DOHH2 (cell line): ENCODE measurements around the gene SKAP2.

Experiments used
- H3F3A ChIP-seq: fragments of 200-600 bp; sonication (generic), shearing (Covaris generic); 2 replicates; pipeline ENCODE4 v1.6.0; 2016; ENCODE audit warnings: antibody characterized with exemption, mild to moderate bottlenecking; ENCODE audit not compliant: control insufficient read depth, insufficient read depth
- H3K27ac ChIP-seq: fragments of 200-600 bp; sonication (generic); 2 replicates; pipeline ENCODE4 v1.5.1; 2014; ENCODE audit warnings: low read depth, mild to moderate bottlenecking, low read length, moderate library complexity
- H3K27me3 ChIP-seq: fragments of 200-600 bp; sonication (generic); 2 replicates; pipeline ENCODE4 v1.6.1; 2014; ENCODE audit warnings: mild to moderate bottlenecking, low read length, mixed read lengths; ENCODE audit not compliant: control insufficient read depth
- H3K36me3 ChIP-seq: fragments of 200-600 bp; sonication (generic); 2 replicates; pipeline ENCODE4 v1.6.1; 2014; ENCODE audit warnings: mild to moderate bottlenecking, low read length, moderate library complexity, mixed read lengths; ENCODE audit not compliant: control insufficient read depth
- H3K4me1 ChIP-seq: fragments of 200-600 bp; sonication (generic); 2 replicates; pipeline ENCODE4 v1.6.1; 2014; ENCODE audit warnings: mild to moderate bottlenecking, low read length, mixed read lengths; ENCODE audit not compliant: control insufficient read depth
- H3K4me2 ChIP-seq: fragments of 200-600 bp; sonication (generic); 2 replicates; pipeline ENCODE4 v1.6.0; 2014; ENCODE audit warnings: mild to moderate bottlenecking, low read length, moderate library complexity
- H3K4me3 ChIP-seq: fragments of 200-600 bp; sonication (generic); 2 replicates; pipeline ENCODE4 v1.5.1; 2014; ENCODE audit warnings: mild to moderate bottlenecking, low read length, mixed read lengths
- H3K79me2 ChIP-seq: fragments of 200-600 bp; sonication (generic); 2 replicates; pipeline ENCODE4 v1.6.1; 2014; ENCODE audit warnings: mild to moderate bottlenecking, low read length, mixed read lengths; ENCODE audit not compliant: control insufficient read depth
- H3K9me2 ChIP-seq: fragments of 200-600 bp; sonication (generic); replicated peaks from 2 replicates; pipeline ENCODE4 v1.6.1; 2014; ENCODE audit warnings: mild to moderate bottlenecking, low read length, mixed read lengths; ENCODE audit not compliant: control insufficient read depth
- H3K9me3 ChIP-seq: fragments of 200-600 bp; sonication (generic); 2 replicates; pipeline ENCODE4 v1.6.1; 2014; ENCODE audit warnings: antibody characterized with exemption, low read length, mixed read lengths; ENCODE audit not compliant: control insufficient read depth, insufficient read depth
- H4K20me1 ChIP-seq: fragments of 200-600 bp; sonication (generic); 2 replicates; pipeline ENCODE4 v1.6.0; 2014; ENCODE audit warnings: low read depth, mild to moderate bottlenecking, antibody characterized with exemption, low read length, moderate library complexity; ENCODE audit not compliant: control insufficient read depth, insufficient read depth
- EZH2phosphoT487 ChIP-seq: fragments of 200-600 bp; sonication (generic); IDR thresholded peaks from 2 replicates; pipeline ENCODE4 v1.6.1; 2017; ENCODE audit warnings: borderline replicate concordance, mild to moderate bottlenecking, antibody characterized with exemption, low read length, moderate library complexity, mixed read lengths
- TF ChIP-seq, protein P1 (sequence below): fragments of 200-600 bp; sonication (generic); IDR thresholded peaks from one replicate; pipeline ENCODE4 v1.5.1; 2014; ENCODE audit warnings: antibody characterized with exemption, mild to moderate bottlenecking, low read depth, low read length; ENCODE audit not compliant: poor library complexity, severe bottlenecking

The SKAP2 gene

DNA sequence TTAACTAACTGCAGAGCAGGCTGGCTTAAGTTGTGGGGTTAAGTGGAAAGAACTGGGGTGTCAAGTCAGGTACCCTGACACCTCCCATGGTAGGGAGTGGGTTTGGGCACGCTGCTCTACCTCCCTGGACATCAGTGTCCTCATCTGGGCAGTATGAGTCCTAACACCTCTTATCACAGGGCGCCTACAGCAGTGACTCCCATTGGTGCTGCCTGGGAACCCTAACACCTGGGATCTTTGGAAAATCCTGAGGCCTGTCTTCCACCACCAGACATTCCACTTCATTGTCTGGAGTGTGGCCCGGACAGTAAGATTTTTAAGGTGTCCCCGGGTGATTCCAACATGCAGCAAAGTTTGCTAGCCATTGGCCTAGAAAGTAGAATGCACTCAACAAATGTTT, 239.1 kb downstream of the SKAP2 start:
- Histone ChIP-seq H3K4me2 (no peak overlapping the region), H3K79me2 (no peaks in the 10 kb centered on the region), H3K36me3 (no peaks in the 10 kb centered on the region), H3K4me1 (no peaks in the 10 kb centered on the region), H4K20me1 (no peaks in the 10 kb centered on the region), H3K4me3 (no peak overlapping the region), H3K9me3 (no peaks in the 10 kb centered on the region), H3K27me3 (peaks cover 6% of the 10 kb centered on the region; the same call in 1 of the 2 replicates), H3F3A (no peaks in the 10 kb centered on the region), H3K9me2 (no peaks in the 10 kb centered on the region), H3K27ac (no peak overlapping the region)
- TF ChIP-seq, protein P1, sequence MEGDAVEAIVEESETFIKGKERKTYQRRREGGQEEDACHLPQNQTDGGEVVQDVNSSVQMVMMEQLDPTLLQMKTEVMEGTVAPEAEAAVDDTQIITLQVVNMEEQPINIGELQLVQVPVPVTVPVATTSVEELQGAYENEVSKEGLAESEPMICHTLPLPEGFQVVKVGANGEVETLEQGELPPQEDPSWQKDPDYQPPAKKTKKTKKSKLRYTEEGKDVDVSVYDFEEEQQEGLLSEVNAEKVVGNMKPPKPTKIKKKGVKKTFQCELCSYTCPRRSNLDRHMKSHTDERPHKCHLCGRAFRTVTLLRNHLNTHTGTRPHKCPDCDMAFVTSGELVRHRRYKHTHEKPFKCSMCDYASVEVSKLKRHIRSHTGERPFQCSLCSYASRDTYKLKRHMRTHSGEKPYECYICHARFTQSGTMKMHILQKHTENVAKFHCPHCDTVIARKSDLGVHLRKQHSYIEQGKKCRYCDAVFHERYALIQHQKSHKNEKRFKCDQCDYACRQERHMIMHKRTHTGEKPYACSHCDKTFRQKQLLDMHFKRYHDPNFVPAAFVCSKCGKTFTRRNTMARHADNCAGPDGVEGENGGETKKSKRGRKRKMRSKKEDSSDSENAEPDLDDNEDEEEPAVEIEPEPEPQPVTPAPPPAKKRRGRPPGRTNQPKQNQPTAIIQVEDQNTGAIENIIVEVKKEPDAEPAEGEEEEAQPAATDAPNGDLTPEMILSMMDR = no peak
- no peak for TF ChIP-seq EZH2phosphoT487

DNA sequence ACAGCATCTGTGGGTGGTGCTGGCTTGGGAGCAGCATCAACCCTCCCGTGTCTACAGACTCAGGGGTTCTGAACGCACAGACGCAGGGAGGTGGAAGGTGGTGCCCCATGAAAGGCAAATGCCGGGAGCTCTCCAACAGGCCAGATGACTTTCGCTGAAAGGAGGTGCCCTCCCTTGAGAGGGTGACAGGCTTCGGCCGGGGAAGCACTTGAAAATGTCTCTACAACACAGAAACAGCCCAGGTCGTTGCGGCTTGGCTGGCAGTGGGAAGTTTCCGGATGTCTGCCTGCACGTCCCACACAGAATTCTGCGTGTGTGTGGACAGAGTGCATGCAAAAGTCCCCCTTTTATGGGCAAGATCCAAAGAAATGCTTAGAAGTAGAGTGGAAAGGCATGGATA, 239.6 kb downstream of the SKAP2 start:
- no peaks in the 10 kb centered on the region for H4K20me1 ChIP-seq
- no peaks in the 10 kb centered on the region for H3K79me2 ChIP-seq
- no peak overlapping the region for H3K27ac ChIP-seq
- no peaks in the 10 kb centered on the region for H3K9me2 ChIP-seq
- no peak overlapping the region for H3K4me3 ChIP-seq
- no peaks in the 10 kb centered on the region for H3K36me3 ChIP-seq
- no peak overlapping the region for H3K4me2 ChIP-seq
- H3K4me1 ChIP-seq = no peaks in the 10 kb centered on the region
- H3K9me3 ChIP-seq = no peaks in the 10 kb centered on the region
- peaks cover 6% of the 10 kb centered on the region; the same call in 1 of the 2 replicates for H3K27me3 ChIP-seq
- TF ChIP-seq, protein P1 = no peak
- no peak for TF ChIP-seq EZH2phosphoT487
- H3F3A ChIP-seq = no peaks in the 10 kb centered on the region

- Histone ChIP-seq H3K4me2 (no peak overlapping the region), H3F3A (no peaks in the 10 kb centered on the region), H4K20me1 (no peaks in the 10 kb centered on the region), H3K9me3 (no peaks in the 10 kb centered on the region), H3K27me3 (peaks cover 6% of the 10 kb centered on the region; the same call in 1 of the 2 replicates), H3K79me2 (no peaks in the 10 kb centered on the region), H3K27ac (no peak overlapping the region), H3K4me1 (no peaks in the 10 kb centered on the region), H3K9me2 (no peaks in the 10 kb centered on the region), H3K4me3 (no peak overlapping the region), H3K36me3 (no peaks in the 10 kb centered on the region)
- TF ChIP-seq EZH2phosphoT487 = no peak
- TF ChIP-seq, protein P1 = no peak
Measured at GRCh38 chr7:26624431-26624830, 240.0 kb downstream of the SKAP2 start.

DNA sequence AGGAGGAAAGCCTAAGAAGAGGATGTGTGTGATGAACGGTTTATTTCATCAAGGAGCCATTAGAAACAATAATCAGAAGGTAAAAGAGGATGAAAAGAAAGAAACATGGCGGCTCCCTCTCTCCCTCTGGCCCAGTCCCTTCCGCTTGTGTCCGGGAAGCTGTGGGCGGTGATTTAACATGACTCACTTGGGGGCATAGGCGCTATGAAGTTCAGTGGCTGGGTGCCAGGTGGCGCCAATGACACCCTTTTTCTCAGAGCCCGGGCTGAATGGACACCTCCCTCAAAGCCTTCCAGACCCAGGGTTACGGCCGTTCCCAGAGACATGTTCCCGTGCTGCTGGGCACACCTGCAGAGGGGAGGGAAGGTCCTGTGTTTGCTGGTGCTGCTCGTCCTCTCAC, 244.0 kb downstream of the SKAP2 start:
- TF ChIP-seq, protein P1 = peak; percentile 45
- no peak for TF ChIP-seq EZH2phosphoT487
- H3K4me2 ChIP-seq = no peak overlapping the region

More for the DNA sequence above, 244.0 kb downstream of the SKAP2 start:
- H3K4me3 ChIP-seq = no peak overlapping the region
- no peaks in the 10 kb centered on the region for H3F3A ChIP-seq
- no peaks in the 10 kb centered on the region for H3K9me3 ChIP-seq
- peaks cover 6% of the 10 kb centered on the region; the same call in 1 of the 2 replicates for H3K27me3 ChIP-seq
- H4K20me1 ChIP-seq = no peaks in the 10 kb centered on the region
- H3K36me3 ChIP-seq = no peaks in the 10 kb centered on the region
- H3K27ac ChIP-seq = no peak overlapping the region
- no peaks in the 10 kb centered on the region for H3K4me1 ChIP-seq
- H3K79me2 ChIP-seq = no peaks in the 10 kb centered on the region
- no peaks in the 10 kb centered on the region for H3K9me2 ChIP-seq
